Ascending aorta (tissue), 2 donors: Measurements from ENCODE around the gene MSTO1. TPM values are rescaled to one million over a fixed set of nuclear protein-coding genes. Genes with fewer than 3 reads are reported as not detected.
"Not testable (repeated sequence)": the region's sequence is repeated elsewhere in the genome, so short reads cannot be mapped to it uniquely, and the experiment has no call there.

Source experiments
- DNase-seq, 2 donors: peaks; one replicate each; pipeline ENCODE4 v3.0.0-alpha.2; 2019; ENCODE audit warnings: low spot score in 2 of 2
- H3K27ac ChIP-seq, 2 donors: fragments of 200-600 bp; sonication (generic); one replicate each; pipeline ENCODE4 v1.5.1; 2016 to 2017; ENCODE audit warnings: mild to moderate bottlenecking in 1 of 2
- H3K27me3 ChIP-seq: fragments of 200-600 bp; sonication (generic); one replicate; pipeline ENCODE4 v1.5.1; 2017
- H3K36me3 ChIP-seq, 2 donors: fragments of 200-600 bp; sonication (generic); one replicate each; pipeline ENCODE4 v1.5.1; 2016
- H3K4me1 ChIP-seq, 2 donors: fragments of 200-600 bp; sonication (generic); one replicate each; pipeline ENCODE4 v1.5.1; 2016 to 2017; ENCODE audit warnings: mild to moderate bottlenecking in 1 of 2
- H3K4me3 ChIP-seq, 2 donors: fragments of 200-600 bp; sonication (generic); one replicate each; pipeline ENCODE4 v1.5.1; 2016 to 2017; ENCODE audit warnings: mild to moderate bottlenecking in 1 of 2
- H3K9me3 ChIP-seq, 2 donors: fragments of 200-600 bp; sonication (generic); one replicate each; pipeline ENCODE4 v1.5.1; 2016
- intact Hi-C: fragments of 100-400 bp; cut with DNase I; formaldehyde crosslinking; loops from one replicate; pipeline ENCODE4 v1.15.1; 2023
- total RNA-seq: library from RNA; depleted of rRNA; stranded (reverse); fragments of >200 nt; gene quantifications from one replicate; pipeline ENCODE4 v1.1.0, GENCODE V29; 2016
- TF ChIP-seq, protein P1 (sequence below), 3 experiments: fragments of 200-600 bp in 2 of 3; fragments of 450-650 bp in 1 of 3; sonication (generic) in 2 of 3; IDR thresholded peaks; one replicate each; pipeline ENCODE4 v1.5.1; 2016 to 2019; ENCODE audit warnings: antibody characterized with exemption in 3 of 3, mild to moderate bottlenecking in 1 of 3, moderate library complexity in 1 of 3

MSTO1 gene
- total RNA-seq, 1 donor from 2014 or later, result 8.6 TPM

DNA sequence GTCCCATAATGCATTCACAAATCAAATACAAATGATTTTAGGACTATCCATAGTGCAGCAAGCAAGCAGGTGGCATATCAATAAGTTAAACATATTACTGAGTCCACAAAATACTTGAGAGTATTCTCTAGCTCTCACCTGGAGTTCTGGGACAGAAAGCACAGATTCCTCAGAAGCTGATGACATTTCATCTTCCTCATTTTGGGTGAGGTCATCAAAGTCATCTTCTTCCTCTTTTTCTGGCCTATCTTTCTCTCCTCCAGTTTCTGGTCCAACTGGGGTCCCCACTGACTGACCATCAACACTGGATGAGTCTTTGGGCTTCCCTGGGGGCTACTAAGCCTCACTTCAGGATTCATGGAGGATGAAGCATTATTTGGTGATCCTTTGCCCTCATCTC, 39.7 kb downstream of the MSTO1 start:
- intact Hi-C loops, result no loop called here
- TF ChIP-seq, protein P1, sequence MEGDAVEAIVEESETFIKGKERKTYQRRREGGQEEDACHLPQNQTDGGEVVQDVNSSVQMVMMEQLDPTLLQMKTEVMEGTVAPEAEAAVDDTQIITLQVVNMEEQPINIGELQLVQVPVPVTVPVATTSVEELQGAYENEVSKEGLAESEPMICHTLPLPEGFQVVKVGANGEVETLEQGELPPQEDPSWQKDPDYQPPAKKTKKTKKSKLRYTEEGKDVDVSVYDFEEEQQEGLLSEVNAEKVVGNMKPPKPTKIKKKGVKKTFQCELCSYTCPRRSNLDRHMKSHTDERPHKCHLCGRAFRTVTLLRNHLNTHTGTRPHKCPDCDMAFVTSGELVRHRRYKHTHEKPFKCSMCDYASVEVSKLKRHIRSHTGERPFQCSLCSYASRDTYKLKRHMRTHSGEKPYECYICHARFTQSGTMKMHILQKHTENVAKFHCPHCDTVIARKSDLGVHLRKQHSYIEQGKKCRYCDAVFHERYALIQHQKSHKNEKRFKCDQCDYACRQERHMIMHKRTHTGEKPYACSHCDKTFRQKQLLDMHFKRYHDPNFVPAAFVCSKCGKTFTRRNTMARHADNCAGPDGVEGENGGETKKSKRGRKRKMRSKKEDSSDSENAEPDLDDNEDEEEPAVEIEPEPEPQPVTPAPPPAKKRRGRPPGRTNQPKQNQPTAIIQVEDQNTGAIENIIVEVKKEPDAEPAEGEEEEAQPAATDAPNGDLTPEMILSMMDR (IDR thresholded peaks at IDR 0.05), result no peak

DNA sequence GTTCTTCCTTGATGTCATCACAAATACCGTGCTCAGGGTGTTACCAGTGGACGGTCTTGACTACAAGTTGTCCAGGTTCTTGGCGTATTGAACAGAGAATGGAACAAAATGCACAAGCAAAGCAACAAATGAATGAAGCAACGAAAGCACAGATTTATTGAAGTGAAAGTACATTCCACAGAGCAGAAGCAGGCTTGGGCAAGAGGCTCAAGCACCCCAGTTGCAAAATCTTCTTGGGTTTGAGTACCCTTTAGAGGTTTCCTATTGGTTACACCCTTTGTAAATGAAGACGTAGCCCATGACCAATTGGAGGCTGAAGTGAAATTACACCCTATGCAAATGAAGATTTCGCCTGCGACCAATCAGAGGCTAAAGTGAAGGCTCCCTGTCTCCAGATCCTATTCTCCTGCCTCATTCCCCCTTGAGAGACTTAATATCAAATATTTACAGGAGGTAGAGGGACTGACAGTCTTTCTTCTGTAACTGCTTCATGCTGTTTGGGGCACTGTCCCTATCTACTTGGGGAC, 40.3 kb downstream of the MSTO1 start:
- no peaks in the 10 kb centered on the region for H3K27me3 ChIP-seq
- TF ChIP-seq, protein P1 (IDR thresholded peaks at IDR 0.05), result no peak
- no peaks in the 10 kb centered on the region for H3K36me3 ChIP-seq
- peaks cover 3 to 20% of the 10 kb centered on the region in 2 donors for H3K4me1 ChIP-seq
- H3K27ac ChIP-seq, result no peak overlapping the region
- H3K4me3 ChIP-seq, result no peak overlapping the region
- H3K9me3 ChIP-seq, result no peaks in the 10 kb centered on the region
- DNase-seq, result peak in 1 of 2 donors; percentile 22
- intact Hi-C loops, result no loop called here

More for the DNA sequence above, 39.7 kb downstream of the MSTO1 start:
- Histone ChIP-seq H3K36me3 (no peaks in the 10 kb centered on the region), H3K27me3 (no peaks in the 10 kb centered on the region), H3K27ac (no peak overlapping the region), H3K4me1 (peaks cover 7 to 24% of the 10 kb centered on the region in 2 donors), H3K9me3 (no peaks in the 10 kb centered on the region), H3K4me3 (no peak overlapping the region)
- DNase-seq, result no peak

DNA sequence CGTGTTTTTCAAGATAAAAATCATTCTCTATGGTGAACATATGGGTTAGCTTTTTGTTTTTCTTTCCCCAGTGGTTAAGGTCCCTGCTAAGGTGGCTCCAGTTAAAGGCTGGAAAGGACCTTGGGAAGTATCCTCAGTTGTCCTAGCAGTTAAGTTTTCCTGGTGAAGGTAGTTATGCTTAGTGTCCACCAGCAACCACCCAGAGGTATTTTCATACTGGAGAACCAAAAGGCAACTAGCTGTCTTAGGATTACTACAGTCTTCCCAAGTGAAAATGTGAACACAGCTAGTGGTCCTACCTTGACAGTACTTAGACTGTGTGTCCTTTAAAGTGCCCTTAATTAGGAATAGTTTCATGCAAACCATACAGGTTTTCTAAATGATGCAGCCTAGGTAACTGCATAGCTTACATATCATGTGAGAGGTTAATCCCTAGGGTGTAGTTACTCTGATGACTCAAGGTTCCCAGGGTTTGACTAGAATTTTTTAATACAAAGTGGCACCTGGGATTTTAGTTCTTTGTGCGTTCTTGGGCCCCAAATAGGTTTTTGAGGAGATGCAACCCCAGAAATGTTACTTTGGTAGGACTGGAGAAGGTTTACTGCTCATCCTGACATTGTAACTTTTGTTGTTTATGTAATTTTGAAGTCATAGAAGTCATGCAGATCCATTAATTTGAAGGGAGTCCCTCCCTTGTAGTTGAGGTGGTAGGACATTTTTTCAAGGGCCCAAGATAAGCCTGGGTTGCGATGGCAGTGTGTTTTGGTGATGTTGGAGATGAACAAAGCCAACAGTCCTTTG, 42.0 kb downstream of the MSTO1 start:
- no peaks in the 10 kb centered on the region for H3K27me3 ChIP-seq
- no peaks in the 10 kb centered on the region for H3K9me3 ChIP-seq
- H3K27ac ChIP-seq, result peak overlapping the region in 1 of 2 donors; percentile 42
- H3K4me1 ChIP-seq, result peaks cover 0 to 12% of the 10 kb centered on the region in 2 donors
- peak overlapping the region in 1 of 2 donors; percentile 24 for H3K4me3 ChIP-seq
- intact Hi-C loops, result no loop called here
- TF ChIP-seq, protein P1 (IDR thresholded peaks at IDR 0.05), result no peak
- no peaks in the 10 kb centered on the region for H3K36me3 ChIP-seq
- DNase-seq, result peak in 1 of 2 donors; percentile 16

DNA sequence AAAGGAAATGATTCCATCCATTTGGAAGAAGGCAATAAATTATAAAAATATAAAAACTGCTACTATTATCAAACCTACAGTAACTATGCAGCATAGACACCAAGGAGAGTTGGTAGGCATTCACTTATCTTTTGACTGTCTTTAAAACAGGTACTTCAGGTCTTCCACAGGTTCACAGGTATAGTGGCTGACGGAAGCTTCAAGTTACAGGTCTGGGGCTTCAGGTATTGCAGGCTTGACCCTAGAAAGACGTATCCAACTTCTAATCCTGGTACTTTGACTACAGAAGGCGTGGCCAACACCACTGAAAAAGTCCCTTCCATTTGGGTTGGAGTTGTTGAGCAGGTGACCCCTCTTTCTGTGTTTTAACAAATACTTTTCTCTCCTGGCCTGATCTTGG, 42.9 kb downstream of the MSTO1 start:
- no peaks in the 10 kb centered on the region for H3K36me3 ChIP-seq
- TF ChIP-seq, protein P1 (IDR thresholded peaks at IDR 0.05), result no peak
- no peaks in the 10 kb centered on the region for H3K9me3 ChIP-seq
- H3K4me3 ChIP-seq, result no peak overlapping the region
- H3K4me1 ChIP-seq, result peaks cover 0 to 9% of the 10 kb centered on the region in 2 donors
- no peak overlapping the region for H3K27ac ChIP-seq
- no peak for DNase-seq
- intact Hi-C loops, result no loop called here
- no peaks in the 10 kb centered on the region for H3K27me3 ChIP-seq

DNA sequence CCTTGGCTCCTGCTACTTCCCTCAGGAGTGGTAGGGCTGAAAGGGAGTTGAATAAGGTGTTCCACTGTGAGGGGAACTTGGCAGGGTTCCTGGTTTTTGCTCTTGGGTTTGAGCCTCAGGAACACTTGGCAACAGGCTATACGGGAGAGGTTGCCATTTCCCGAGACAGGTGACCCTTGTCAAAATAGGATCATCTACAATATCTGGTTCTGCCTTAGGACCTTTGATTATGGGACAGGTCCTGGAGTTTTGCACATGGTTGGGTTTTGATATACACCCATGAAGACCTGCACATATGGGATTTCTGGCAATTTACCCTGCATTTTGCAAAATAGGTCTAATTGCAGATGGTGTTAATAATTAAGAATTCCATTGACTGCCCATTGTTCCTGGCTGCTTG, 47.4 kb downstream of the MSTO1 start:
- TF ChIP-seq, protein P1 (IDR thresholded peaks at IDR 0.05), result no peak
- Histone ChIP-seq H3K27me3 (no peaks in the 10 kb centered on the region), H3K4me3 (no peak overlapping the region), H3K9me3 (no peaks in the 10 kb centered on the region), H3K4me1 (no peaks in the 10 kb centered on the region), H3K27ac (no peak overlapping the region), H3K36me3 (peaks cover 34 to 42% of the 10 kb centered on the region in 2 donors)
- intact Hi-C loops, result no loop called here
- no peak for DNase-seq

DNA sequence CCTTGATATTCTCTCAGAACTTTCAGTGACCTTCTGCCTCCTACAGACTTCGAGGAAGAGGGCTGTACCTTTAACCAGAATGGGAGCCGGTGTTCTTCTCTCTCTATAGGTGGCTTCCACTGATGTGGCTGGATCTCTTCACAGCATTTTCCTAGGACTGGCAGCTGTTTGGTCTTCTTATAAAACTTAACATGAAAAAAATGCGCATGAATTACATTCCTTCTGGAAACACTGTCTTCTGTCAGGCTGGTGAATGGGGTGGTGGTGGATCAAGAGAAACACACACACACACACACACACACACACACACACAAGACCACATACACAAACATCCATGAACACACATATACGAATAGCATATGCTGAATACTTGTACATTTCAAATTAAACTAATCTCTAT, 51.2 kb downstream of the MSTO1 start:
- H3K4me3 ChIP-seq, intact Hi-C loops: not testable (repeated sequence)
- peaks cover 59 to 76% of the 10 kb centered on the region in 2 donors for H3K36me3 ChIP-seq

More for the DNA sequence above, 51.2 kb downstream of the MSTO1 start:
- not testable (repeated sequence) for H3K9me3 ChIP-seq, H3K27me3 ChIP-seq, H3K4me1 ChIP-seq, DNase-seq, H3K27ac ChIP-seq
